ENCODE measurements around the gene WEE2.

GRCh38 chr7:141685285-141686023 lies 22.7 kb upstream of the WEE2 start:
- no peak for TF ChIP-seq POLR2A (IDR thresholded peaks at IDR 0.05)
- no peak for TF ChIP-seq CTCF (IDR thresholded peaks at IDR 0.05)

Data from transverse colon (tissue), 3 donors.